ENCODE data around the gene RAC3. TPM values are rescaled to one million over a fixed set of nuclear protein-coding genes. Genes with fewer than 3 reads are reported as not detected.
A peak's percentile ranks its signal among the peaks of the same experiment; 100 is the strongest.

Gene RAC3
- total RNA-seq, 4 donors from 2014 or later: 11.8 to 23.8 (median 14.4) TPM

DNA sequence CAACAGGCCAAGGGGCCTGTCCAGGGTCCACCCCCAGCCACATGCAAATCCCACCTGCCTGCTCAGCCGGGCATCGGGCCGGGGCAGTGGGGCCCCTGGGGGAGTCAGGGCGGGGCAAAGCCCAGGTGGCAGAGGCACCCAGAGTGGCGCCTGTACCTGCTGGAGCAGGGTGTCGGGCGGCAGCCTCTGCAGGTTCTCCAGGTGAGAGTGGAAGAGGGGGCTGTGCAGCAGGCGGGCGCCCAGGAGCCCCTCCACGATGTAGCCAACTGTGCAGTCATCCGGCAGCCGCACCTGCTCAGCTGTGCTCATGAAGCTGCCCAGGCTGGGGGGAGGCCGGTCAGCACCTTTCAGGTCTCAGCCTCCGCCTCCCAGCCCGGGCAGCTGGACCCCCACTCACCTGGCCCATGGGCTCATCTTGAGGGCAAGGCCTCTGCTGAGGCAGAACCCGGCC, 18.1 kb downstream of the RAC3 start:
- no peak for DNase-seq
- Histone ChIP-seq H3K27ac (no peak overlapping the region), H3K36me3 (peaks cover 10 to 11% of the 10 kb centered on the region in 2 donors), H3K4me3 (replicated peaks in 1 of 3) (no peak overlapping the region), H3K9me3 (no peaks in the 10 kb centered on the region), H3K27me3 (no peaks in the 10 kb centered on the region), H3K4me1 (peaks cover 18 to 19% of the 10 kb centered on the region in 2 donors)
- 95 to 97% methylated on average over 6 of the region's 16 CpGs for WGBS, 2 donors
- TF ChIP-seq, protein P1, sequence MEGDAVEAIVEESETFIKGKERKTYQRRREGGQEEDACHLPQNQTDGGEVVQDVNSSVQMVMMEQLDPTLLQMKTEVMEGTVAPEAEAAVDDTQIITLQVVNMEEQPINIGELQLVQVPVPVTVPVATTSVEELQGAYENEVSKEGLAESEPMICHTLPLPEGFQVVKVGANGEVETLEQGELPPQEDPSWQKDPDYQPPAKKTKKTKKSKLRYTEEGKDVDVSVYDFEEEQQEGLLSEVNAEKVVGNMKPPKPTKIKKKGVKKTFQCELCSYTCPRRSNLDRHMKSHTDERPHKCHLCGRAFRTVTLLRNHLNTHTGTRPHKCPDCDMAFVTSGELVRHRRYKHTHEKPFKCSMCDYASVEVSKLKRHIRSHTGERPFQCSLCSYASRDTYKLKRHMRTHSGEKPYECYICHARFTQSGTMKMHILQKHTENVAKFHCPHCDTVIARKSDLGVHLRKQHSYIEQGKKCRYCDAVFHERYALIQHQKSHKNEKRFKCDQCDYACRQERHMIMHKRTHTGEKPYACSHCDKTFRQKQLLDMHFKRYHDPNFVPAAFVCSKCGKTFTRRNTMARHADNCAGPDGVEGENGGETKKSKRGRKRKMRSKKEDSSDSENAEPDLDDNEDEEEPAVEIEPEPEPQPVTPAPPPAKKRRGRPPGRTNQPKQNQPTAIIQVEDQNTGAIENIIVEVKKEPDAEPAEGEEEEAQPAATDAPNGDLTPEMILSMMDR (IDR thresholded peaks at IDR 0.05): no peak
- TF ChIP-seq POLR2A (IDR thresholded peaks at IDR 0.05): no peak
- intact Hi-C loops (cut with DNase I): no loop called here

DNA sequence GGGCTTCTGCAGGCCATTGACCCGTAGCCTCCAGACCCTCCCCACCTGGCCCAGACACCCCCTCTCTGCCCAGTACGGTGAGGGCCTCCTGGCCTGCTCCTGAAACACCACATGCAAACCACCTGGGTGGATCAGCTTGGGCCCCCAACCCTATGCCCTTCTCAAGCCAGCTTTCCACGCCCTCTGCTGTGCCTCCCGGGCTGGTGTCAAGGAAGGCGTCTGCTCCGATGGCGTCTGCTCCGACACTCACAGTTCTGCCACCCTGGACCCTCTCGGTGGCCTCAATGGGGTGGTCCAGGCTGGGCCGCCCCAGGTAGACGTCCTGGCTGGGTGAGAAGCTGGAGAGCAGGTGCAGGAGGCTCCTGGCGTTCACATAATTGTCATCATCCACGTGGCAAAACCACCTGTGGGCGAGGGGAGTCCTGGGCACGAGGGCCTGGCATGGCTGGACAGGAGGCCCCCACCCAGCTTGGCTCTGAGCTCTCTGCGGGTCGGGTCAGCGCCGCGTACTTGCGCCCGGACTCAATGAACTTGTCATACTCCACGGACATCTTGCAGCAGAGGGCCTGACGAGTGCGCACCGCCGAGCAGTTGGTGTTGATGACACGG, 18.8 kb downstream of the RAC3 start:
- 89 to 90% methylated on average over 12 to 27 of the region's 28 CpGs for WGBS, 2 donors
- intact Hi-C loops (cut with DNase I): no loop called here
- H3K4me1 ChIP-seq: peaks cover 18 to 19% of the 10 kb centered on the region in 2 donors
- peak overlapping the region in 1 of 3 donors; percentile 85 for H3K4me3 ChIP-seq (replicated peaks in 1 of 3)
- no peak overlapping the region for H3K27ac ChIP-seq
- no peak for TF ChIP-seq POLR2A (IDR thresholded peaks at IDR 0.05)
- TF ChIP-seq, protein P1 (IDR thresholded peaks at IDR 0.05): no peak
- H3K9me3 ChIP-seq: no peaks in the 10 kb centered on the region
- H3K27me3 ChIP-seq: no peaks in the 10 kb centered on the region
- no peak for DNase-seq
- H3K36me3 ChIP-seq: peaks cover 17% of the 10 kb centered on the region in 2 donors

DNA sequence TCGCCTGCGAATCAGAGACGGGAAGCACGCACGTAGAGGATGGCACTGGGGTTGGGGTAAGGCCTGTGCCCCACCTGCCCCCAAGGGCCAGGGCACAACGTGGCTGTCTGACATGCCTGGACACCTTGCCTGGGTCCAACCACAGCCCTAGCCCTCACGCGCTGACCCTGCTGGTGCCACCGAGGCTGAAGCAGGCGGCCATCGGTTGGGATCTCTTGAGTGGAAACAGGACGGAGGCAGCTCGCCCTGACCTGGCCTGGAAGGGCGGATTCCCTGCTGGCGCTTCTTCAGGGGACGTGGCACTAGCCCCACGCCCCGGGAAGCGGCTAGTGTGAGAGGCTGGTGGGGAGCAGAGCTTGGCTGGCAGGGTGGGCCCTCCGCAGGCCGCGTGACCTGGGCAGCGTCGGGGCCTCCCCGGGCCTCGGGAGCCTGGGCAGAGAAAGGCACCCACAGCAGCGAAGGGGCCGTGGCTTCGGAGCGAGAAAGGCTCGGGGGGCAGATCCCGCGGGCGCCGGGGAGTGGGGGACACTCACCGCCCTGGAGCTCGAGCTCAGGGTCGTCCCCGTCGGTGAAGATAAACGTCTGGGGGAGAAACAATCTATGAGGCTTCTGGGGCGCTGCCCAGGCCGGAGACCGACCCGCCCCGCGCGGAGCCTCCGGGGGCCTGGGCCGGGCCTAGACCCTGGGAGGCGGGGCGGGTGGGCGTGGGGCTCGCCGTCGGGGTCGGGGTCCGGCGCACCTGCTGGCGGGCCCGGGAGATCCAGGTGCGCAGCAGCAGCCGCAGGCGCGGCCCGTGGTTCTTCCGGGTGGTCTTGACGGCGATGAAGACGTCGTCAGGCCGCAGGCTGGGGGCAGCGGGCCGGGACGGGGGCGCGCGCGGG, 19.5 kb downstream of the RAC3 start:
- peaks cover 24% of the 10 kb centered on the region in 2 donors for H3K36me3 ChIP-seq
- peak overlapping the region; percentile 40 to 85 (median 58) for H3K4me3 ChIP-seq (replicated peaks in 1 of 3)
- H3K27ac ChIP-seq: peak overlapping the region in 1 of 3 donors; percentile 18
- no peak for DNase-seq
- no peaks in the 10 kb centered on the region for H3K27me3 ChIP-seq
- no peaks in the 10 kb centered on the region for H3K9me3 ChIP-seq
- WGBS, 2 donors: 29 to 45% methylated on average over 10 to 15 of the region's 79 CpGs
- TF ChIP-seq, protein P1 (IDR thresholded peaks at IDR 0.05): no peak
- TF ChIP-seq POLR2A (IDR thresholded peaks at IDR 0.05): no peak
- intact Hi-C loops (cut with DNase I): no loop called here
- peaks cover 18 to 19% of the 10 kb centered on the region in 2 donors for H3K4me1 ChIP-seq

DNA sequence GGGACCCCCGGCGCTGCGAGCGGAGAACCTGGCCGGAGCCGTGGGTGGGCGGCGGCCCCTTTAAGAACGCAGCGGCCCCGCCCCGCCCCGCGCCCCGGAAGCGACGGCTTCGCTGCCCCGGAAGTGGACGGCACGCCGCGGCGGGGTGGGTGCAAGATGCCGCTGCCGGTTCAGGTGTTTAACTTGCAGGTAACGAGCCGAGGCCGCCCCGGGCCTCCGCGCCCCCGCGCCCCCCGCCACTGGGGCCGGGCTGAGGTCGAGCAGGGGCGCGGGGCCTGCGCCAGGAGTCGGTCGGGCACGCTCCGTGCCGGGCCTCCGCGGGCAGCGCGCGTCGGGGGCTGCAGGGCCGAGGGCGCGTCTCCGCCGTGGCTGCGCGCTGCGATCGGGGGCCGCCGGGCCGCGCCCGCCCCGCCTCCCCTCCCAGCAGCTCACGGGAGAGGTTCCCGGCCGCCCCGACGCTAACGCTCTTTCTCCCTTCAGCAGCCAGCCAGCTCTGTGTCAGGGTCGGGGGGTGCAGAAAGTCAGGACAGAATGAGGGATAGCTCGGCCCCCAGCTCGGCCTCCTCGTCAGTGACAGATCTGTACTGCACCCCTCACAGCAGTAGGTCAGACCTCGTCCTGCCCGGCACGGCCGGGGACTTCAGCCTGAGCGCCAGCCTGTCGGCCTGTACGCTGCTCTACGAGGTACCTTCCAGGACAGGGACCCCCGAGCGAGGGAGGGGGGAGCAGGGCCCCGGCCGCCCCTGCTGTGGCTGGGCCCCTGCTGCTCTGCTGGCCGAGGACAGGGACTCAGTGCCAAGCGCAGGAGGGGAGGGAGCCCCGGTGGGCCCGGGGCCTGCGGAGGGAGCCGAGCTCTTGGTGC, 20.5 kb downstream of the RAC3 start, which contains the start of the genes GPS1 and RFNG:
TSS of gene GPS1 (plus strand) at position 123 of the 862 bp plus-strand sequence. CDS start at position 157, 34 bp downstream.
TSS of gene RFNG (minus strand) at position 36 of the 862 bp plus-strand sequence. CDS start 45 bp downstream, outside the sequence.
- intact Hi-C loops (cut with DNase I): no loop called here
- TF ChIP-seq POLR2A (IDR thresholded peaks at IDR 0.05): peak in 1 of 2 donors; percentile 63
- TF ChIP-seq, protein P1 (IDR thresholded peaks at IDR 0.05): no peak
- H3K4me3 ChIP-seq (replicated peaks in 1 of 3): peak within 1 kb of the TSS; percentile 50 to 85 (median 64)
- peaks cover 34% of the 10 kb centered on the region in 2 donors for H3K36me3 ChIP-seq
- no peaks in the 10 kb centered on the region for H3K27me3 ChIP-seq
- 0 to 3% methylated on average over 7 to 11 of the region's 94 CpGs for WGBS, 2 donors
- peak within 1 kb of the TSS in 1 of 3 donors; percentile 18 for H3K27ac ChIP-seq
- peaks cover 18 to 19% of the 10 kb centered on the region in 2 donors for H3K4me1 ChIP-seq
- DNase-seq: peak; percentile 78 to 80
- H3K9me3 ChIP-seq: no peaks in the 10 kb centered on the region
